Omental fat pad (tissue), 4 donors: ENCODE measurements around the gene HJV. TPM values are rescaled to one million over a fixed set of nuclear protein-coding genes. Genes with fewer than 3 reads are reported as not detected.

Source experiments
- ATAC-seq: fragments of 150-250 bp; one replicate; pipeline ENCODE4 v1.9.1; 2016; ENCODE audit warnings: mild to moderate bottlenecking, moderate library complexity; ENCODE audit not compliant: low FRiP score
- DNase-seq: peaks from one replicate; pipeline ENCODE4 v3.0.0-alpha.2; 2019; ENCODE audit warnings: low spot score
- small RNA-seq: library from RNA; depleted of rRNA; stranded (forward); fragments of <200 nt; gene quantifications from one replicate; pipeline ENCODE3, GENCODE V24; 2016
- total RNA-seq, 4 donors: library from RNA; depleted of rRNA; stranded (reverse); fragments of >200 nt; gene quantifications; one replicate each; pipeline ENCODE4 v1.1.0, GENCODE V29; 2016
- TF ChIP-seq, protein P1 (sequence below), 3 donors: fragments of 450-650 bp; IDR thresholded peaks; one replicate each; pipeline ENCODE4 v1.5.1; 2016 to 2017; ENCODE audit warnings: antibody characterized with exemption in 3 of 3, mild to moderate bottlenecking in 3 of 3, moderate library complexity in 2 of 3

The HJV gene
- total RNA-seq, 4 donors from 2014 or later = not detected

DNA sequence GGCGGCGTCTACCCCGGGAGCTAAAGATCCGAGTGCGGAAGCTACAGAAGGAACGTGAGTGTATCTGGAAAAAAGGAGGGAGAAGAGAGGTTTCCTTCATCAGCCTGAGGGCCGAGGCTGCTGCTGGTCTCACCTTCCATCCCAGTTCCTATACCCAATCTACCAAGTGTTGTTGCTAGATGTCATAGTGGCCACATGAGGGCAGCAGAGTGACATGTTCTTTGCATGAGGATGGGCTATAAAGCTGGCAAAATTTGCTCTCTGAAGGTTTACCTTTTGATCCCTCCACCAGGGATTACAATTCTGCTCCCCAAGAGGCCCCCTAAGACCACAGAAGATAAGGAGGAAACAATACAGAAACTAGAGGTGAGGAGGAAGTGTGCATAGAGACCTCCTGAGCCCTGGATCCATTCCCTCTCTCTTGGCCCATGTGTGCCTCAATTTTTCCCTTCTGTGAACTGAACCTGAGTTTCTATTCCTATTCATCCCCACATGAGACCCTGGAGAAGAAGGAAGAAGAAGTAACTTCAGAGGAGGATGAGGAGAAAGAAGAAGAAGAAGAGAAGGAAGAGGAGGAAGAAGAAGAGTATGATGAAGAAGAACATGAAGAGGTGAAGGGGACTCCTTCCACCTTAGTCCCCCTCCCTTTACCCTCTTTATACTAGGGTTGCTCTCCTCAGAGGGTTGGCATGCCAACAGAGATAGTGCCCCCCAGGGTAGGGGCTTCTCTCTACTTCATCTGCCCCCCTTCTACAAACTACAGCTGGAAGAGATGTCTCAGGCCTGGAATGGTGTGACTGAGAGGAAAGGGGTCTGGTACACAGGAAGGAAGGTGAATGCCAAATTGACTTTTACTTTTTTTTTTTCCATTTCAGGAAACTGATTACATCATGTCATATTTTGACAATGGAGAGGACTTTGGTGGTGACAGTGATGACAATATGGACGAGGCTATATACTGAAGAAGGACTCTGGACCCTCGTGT, 43.8 kb downstream of the HJV start:
- TF ChIP-seq, protein P1, sequence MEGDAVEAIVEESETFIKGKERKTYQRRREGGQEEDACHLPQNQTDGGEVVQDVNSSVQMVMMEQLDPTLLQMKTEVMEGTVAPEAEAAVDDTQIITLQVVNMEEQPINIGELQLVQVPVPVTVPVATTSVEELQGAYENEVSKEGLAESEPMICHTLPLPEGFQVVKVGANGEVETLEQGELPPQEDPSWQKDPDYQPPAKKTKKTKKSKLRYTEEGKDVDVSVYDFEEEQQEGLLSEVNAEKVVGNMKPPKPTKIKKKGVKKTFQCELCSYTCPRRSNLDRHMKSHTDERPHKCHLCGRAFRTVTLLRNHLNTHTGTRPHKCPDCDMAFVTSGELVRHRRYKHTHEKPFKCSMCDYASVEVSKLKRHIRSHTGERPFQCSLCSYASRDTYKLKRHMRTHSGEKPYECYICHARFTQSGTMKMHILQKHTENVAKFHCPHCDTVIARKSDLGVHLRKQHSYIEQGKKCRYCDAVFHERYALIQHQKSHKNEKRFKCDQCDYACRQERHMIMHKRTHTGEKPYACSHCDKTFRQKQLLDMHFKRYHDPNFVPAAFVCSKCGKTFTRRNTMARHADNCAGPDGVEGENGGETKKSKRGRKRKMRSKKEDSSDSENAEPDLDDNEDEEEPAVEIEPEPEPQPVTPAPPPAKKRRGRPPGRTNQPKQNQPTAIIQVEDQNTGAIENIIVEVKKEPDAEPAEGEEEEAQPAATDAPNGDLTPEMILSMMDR (IDR thresholded peaks at IDR 0.05) = peak in 1 of 3 donors; percentile 42
- peak; percentile 56 for ATAC-seq
- no peak for DNase-seq

DNA sequence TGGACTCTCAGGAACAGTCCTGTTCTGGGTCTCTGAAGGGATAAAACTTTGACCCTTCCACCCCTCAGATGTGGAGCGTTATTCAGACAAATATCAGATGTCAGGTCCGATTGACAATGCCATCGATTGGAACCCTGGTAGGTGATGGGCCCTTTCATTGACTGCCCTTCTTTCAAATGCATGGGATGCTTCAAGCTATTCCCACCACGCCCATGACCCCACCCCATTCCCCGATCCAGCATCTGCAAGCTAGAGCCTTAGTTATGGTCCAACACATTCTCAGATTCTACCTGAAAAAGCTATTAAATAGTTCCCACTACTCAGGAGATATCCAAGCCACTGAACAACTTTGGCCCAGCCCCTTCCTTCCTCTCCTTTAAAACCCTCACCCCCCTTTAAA, 44.5 kb downstream of the HJV start:
- DNase-seq (no peak), ATAC-seq (no peak)
- TF ChIP-seq, protein P1 (IDR thresholded peaks at IDR 0.05) = no peak

DNA sequence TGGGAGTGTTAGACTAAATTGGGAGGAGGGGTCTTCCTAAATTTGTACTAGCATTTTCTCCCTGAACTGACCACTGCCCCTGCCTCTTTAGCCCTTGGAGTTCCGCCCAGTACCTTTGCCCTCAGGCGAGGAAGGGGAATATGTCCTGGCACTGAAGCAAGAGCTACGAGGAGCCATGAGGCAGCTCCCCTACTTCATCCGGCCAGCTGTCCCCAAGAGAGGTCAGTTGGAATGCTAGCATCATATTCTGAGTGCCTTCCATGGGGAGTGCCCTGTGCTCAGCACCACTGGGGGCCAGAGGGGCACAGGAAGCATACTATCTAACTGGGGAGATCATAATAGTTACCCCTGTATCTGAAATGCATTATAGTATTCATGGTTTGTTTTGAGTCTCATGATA, 46.3 kb downstream of the HJV start:
- no peak for ATAC-seq
- DNase-seq = no peak
- TF ChIP-seq, protein P1 (IDR thresholded peaks at IDR 0.05) = no peak

DNA sequence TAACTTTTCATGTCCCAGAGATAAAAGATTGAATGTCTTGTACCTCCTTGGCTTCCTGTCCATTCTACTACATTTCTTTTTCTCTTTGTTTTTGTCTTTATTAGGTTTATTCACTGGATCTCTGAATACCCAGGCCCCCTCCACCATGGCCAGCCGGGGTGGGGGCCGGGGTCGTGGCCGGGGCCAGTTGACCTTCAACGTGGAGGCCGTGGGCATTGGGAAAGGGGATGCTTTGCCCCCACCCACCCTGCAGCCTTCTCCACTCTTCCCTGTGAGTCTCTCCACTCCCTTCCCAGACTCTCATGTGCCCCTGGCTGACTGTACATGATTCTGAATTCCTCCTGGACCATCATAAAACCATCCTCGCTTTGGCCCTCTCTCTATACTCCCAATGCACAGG, 46.8 kb downstream of the HJV start:
- TF ChIP-seq, protein P1 (IDR thresholded peaks at IDR 0.05) = no peak
- no peak for ATAC-seq
- DNase-seq = no peak

DNA sequence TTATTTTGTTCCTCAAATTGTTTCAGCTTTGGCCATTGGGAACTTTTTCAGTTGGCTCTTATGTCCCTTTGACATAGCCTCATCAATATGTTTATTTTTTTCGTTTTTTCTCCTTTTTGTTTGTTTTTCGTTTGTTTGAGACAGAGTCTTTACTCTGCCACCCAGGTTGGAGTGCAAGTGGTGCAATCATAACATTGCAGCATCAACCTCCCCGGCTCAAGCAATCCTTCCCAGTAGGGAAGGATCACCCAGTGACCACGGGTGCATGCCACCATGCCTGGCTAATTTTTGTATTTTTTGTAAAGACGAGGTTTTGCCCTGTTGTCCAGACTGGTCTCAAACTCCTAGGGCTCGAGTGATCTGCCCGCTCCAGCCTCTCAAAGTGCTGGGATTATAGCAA, 49.0 kb downstream of the HJV start:
- TF ChIP-seq, protein P1 (IDR thresholded peaks at IDR 0.05) = no peak
- DNase-seq (no peak), ATAC-seq (no peak)

Small RNA genes lying within 50 kb of the gene (small RNA-seq; reads per million reads assigned to genes)
- 1.3 reads per million, percentile 8 among the genes with 10 or more reads in this experiment for gene RNVU1-6

Other genes with a start within 250 kb of the HJV start
- gene RNF115, start 197.6 kb downstream of the HJV start, total RNA-seq = 10 to 100 TPM; 12.3 to 41.3 (median 14.3) TPM
- 10 to 100 TPM; 32.1 to 38.3 (median 34.1) TPM for gene POLR3C, start 197.5 kb downstream of the HJV start, total RNA-seq
- 1 to 10 TPM; 1.7 to 4.0 (median 2.2) TPM for gene NUDT17, start 176.1 kb downstream of the HJV start, total RNA-seq
- 10 to 100 TPM in 2 of 4 donors, 1 to 10 TPM in 2; 7.8 to 25.1 (median 14.5) TPM for gene PIAS3, start 162.7 kb downstream of the HJV start, total RNA-seq
- 1 to 10 TPM; 1.3 to 9.5 (median 2.0) TPM for gene ANKRD35, start 135.9 kb downstream of the HJV start, total RNA-seq
- 1 to 10 TPM; 1.6 to 2.2 (median 2.1) TPM for gene ITGA10, start 111.7 kb downstream of the HJV start, total RNA-seq
- gene PEX11B, start 103.0 kb downstream of the HJV start, total RNA-seq = 10 to 100 TPM; 10.2 to 25.2 (median 15.7) TPM
- gene RBM8A, start 94.3 kb downstream of the HJV start, total RNA-seq = 100 to 1,000 TPM; 114 to 189 (median 116) TPM
- gene LIX1L, start 63.7 kb downstream of the HJV start, total RNA-seq = 10 to 100 TPM; 15.4 to 34.0 (median 28.3) TPM
- gene ANKRD34A, start 57.2 kb downstream of the HJV start, total RNA-seq = 1 to 10 TPM in 1 of 4 donors, under 1 TPM in 3; 0.32 to 1.7 (median 0.58) TPM
- 10 to 100 TPM; 19.0 to 31.4 (median 24.0) TPM for gene POLR3GL, start 57.0 kb downstream of the HJV start, total RNA-seq
- 1,000 to 10,000 TPM; 1,118 to 3,262 (median 1,971) TPM for gene TXNIP, start 25.2 kb downstream of the HJV start, total RNA-seq
- 1 to 10 TPM; 1.3 to 2.3 (median 1.8) TPM for gene NBPF10, start 123.1 kb upstream of the HJV start, total RNA-seq
- gene NOTCH2NLA, start 207.3 kb upstream of the HJV start, total RNA-seq = 10 to 100 TPM; 39.6 to 52.0 (median 46.4) TPM